Spleen (tissue), 7 donors: ENCODE measurements around the gene STX12.

ENCODE experiments used
- CTCF ChIP-seq, 11 experiments: fragments of 200-600 bp in 7 of 11; fragments of 450-650 bp in 4 of 11; sonication (generic) in 4 of 11; IDR thresholded peaks in 8 of 11; conservative IDR thresholded peaks in 3 of 11; 1 replicate in 7 of 11; 2 replicates in 4 of 11; pipeline versions ENCODE4 v1.4.0 to v1.8.0; 2016 to 2021; ENCODE audit warnings: antibody characterized with exemption in 11 of 11, inconsistent platforms in 4 of 11, mild to moderate bottlenecking in 1 of 11
- POLR2A ChIP-seq, 3 donors: fragments of 450-650 bp; IDR thresholded peaks; one replicate each; pipeline ENCODE4 v1.5.1; 2017; ENCODE audit warnings: antibody characterized with exemption in 3 of 3, mild to moderate bottlenecking in 1 of 3
- donor health status: DM: no; HTN: no; CAD: no; lungs with moderate emphysema.
- donor health status: DM: no; HTN: no; CAD: no.
- donor health status: DM: no; HTN: no; CAD: no.

- TF ChIP-seq CTCF (IDR thresholded peaks at IDR 0.05 in 8 of 11, conservative IDR thresholded peaks at IDR 0.05 in 3 of 11) (no peak), POLR2A (IDR thresholded peaks at IDR 0.05) (no peak)
Observed at GRCh38 chr1:27744556-27744955, 28.5 kb upstream of the STX12 start.
